Psoas muscle (tissue), 8 donors: ENCODE measurements around the gene EFCAB5. TPM values are rescaled to one million over a fixed set of nuclear protein-coding genes. Genes with fewer than 3 reads are reported as not detected.
"Not testable (repeated sequence)": the region's sequence is repeated elsewhere in the genome, so short reads cannot be mapped to it uniquely, and the experiment has no call there.

Experiments
- ATAC-seq, 4 donors: fragments of 200-7000 bp; cut with Tn5 transposase; one replicate each; pipeline ENCODE4 v1.9.1; 2020; ENCODE audit warnings: moderate library complexity in 3 of 4, mild to moderate bottlenecking in 2 of 4
- DNase-seq, 2 donors: peaks; one replicate each; pipeline ENCODE4 v3.0.0-alpha.2; 2020
- H3K27ac ChIP-seq: fragments of 200-600 bp; one replicate; pipeline ENCODE4 v1.8.0; 2022
- H3K27me3 ChIP-seq, 3 donors: fragments of 200-600 bp in 1 of 3; one replicate each; pipeline versions ENCODE4 v1.6.1 to v1.8.0; 2013 to 2022; ENCODE audit warnings: low read length in 2 of 3, mild to moderate bottlenecking in 2 of 3, moderate library complexity in 1 of 3; ENCODE audit not compliant: insufficient read depth in 3 of 3
- H3K36me3 ChIP-seq, 2 donors: fragments of 200-600 bp in 1 of 2; one replicate each; pipeline versions ENCODE4 v1.6.1 to v1.8.0; 2013 to 2022; ENCODE audit warnings: low read depth in 1 of 2, mild to moderate bottlenecking in 1 of 2, moderate library complexity in 1 of 2; ENCODE audit not compliant: insufficient read depth in 1 of 2
- H3K4me1 ChIP-seq: fragments of 200-600 bp; one replicate; pipeline ENCODE4 v1.8.0; 2022
- H3K4me3 ChIP-seq: fragments of 200-600 bp; one replicate; pipeline ENCODE4 v1.8.0; 2022; ENCODE audit warnings: mild to moderate bottlenecking
- H3K9me3 ChIP-seq: fragments of 200-600 bp; one replicate; pipeline ENCODE4 v1.8.0; 2022
- WGBS, 3 donors: extraction: QIAGEN DNeasy Blood & Tissue Kit; methylation state at CpG; one replicate each; pipeline versions ENCODE4 v1.1.6 to v1.1.7; 2013; 5-methylcytosine and 5-hydroxymethylcytosine counted together
- intact Hi-C, 2 donors: fragments of 100-400 bp; cut with DNase I; formaldehyde crosslinking; loops; one replicate each; pipeline versions ENCODE4 v1.11.0 to v1.14.2; 2022
- long read RNA-seq, 2 donors: library from polyadenylated mRNA; unstranded; transcript quantifications; one replicate each; pipeline ENCODE4 v2.0.0, GENCODE V29; 2021
- polyA plus RNA-seq, 3 donors: library from polyadenylated mRNA; stranded (reverse); fragments of 200-250 nt; gene quantifications; one replicate each; pipeline ENCODE4 v1.2.3, GENCODE V29; 2013
- total RNA-seq, 4 donors: library from RNA; stranded (reverse); fragmentation: NEBNext Ultra II Directional in 2 of 4; extraction: Animal tissue kit (Norgen Biotek cat#: 25700) in 2 of 4; gene quantifications; one replicate each; pipeline versions ENCODE4 v1.2.1 to v1.2.4, GENCODE V29; 2021 to 2023
- TF ChIP-seq, protein P1 (sequence below): fragments of 200-600 bp; IDR thresholded peaks from one replicate; pipeline ENCODE4 v1.8.0; 2022; ENCODE audit warnings: antibody characterized with exemption
- donor health status: healthy with polysubstance abuse.
- donor health status: DM: no; HTN: no; CAD: no; lungs with moderate emphysema.
- donor health status: Bipolar disorder and iron deficiency.
- donor health status: healthy.
- donor health status: DM: yes; HTN: yes; CAD: no.
- donor health status: DM: no; HTN: no; CAD: no.
- donor health status: DM: no; HTN: no; CAD: no.
- donor health status: DM: yes; HTN: yes; CAD: no.

EFCAB5 gene
- total RNA-seq, result under 1 TPM in 1 of 4 donors, not detected in 3; 0.67 TPM
- under 1 TPM in 2 of 3 donors, not detected in 1; 0.10 to 0.17 TPM for polyA plus RNA-seq
- long read RNA-seq, donor 1, result 0 reads
- long read RNA-seq, donor 2, result 0 reads

DNA sequence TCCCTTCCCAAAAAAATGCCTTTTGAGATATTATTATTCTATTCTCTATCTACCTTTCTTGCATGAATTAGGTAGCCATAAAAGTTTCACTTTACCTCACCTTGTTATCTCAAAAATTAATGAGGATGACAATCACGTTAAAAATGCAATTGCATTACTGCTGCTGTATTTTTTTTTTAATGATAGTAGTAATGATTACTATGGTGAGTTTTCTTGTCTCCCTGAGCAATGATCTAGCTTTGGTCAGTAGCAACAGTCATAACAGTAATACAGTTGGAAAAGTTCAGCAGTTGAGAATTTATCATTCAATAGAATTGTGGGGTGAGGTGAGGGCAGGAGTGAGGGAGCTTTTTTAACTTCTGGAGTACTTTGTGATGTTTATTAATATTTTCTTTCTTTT is at the start of gene EFCAB5:
Gene EFCAB5 (plus strand): TSS at position 301 of the 400 bp plus-strand sequence. CDS start 163 bp downstream, outside the sequence.
- Histone ChIP-seq H3K9me3 (no peaks in the 10 kb centered on the region), H3K27me3 (no peaks in the 10 kb centered on the region), H3K27ac (no peak within 1 kb of the TSS), H3K4me1 (no peaks in the 10 kb centered on the region), H3K36me3 (no peaks in the 10 kb centered on the region), H3K4me3 (no peak within 1 kb of the TSS)
- TF ChIP-seq, protein P1, sequence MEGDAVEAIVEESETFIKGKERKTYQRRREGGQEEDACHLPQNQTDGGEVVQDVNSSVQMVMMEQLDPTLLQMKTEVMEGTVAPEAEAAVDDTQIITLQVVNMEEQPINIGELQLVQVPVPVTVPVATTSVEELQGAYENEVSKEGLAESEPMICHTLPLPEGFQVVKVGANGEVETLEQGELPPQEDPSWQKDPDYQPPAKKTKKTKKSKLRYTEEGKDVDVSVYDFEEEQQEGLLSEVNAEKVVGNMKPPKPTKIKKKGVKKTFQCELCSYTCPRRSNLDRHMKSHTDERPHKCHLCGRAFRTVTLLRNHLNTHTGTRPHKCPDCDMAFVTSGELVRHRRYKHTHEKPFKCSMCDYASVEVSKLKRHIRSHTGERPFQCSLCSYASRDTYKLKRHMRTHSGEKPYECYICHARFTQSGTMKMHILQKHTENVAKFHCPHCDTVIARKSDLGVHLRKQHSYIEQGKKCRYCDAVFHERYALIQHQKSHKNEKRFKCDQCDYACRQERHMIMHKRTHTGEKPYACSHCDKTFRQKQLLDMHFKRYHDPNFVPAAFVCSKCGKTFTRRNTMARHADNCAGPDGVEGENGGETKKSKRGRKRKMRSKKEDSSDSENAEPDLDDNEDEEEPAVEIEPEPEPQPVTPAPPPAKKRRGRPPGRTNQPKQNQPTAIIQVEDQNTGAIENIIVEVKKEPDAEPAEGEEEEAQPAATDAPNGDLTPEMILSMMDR, result no peak
- WGBS, 3 donors, result 67 to 88% (median 85%) methylated on average over 1 of the region's 1 CpG
- no peak for DNase-seq
- no peak for ATAC-seq
- intact Hi-C loops, result no loop called here

DNA sequence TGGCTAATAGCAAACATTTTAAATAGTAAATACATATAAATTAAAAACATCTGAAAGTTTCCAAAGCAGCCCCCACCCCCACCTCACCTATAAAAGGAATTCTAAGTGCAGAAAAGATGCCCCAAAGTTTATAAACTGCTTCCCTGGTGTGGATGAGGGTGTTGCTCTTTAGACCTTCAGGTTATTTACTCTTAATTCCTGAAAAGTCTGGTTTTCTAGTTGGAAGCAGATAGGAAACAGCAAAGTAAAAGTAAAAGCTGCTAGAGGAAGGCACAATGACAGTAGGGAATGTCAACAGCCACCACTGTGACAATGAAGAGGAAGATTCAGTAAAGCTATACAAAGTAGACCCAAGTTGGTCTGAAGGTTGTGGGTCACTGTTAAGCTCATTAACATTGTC is 49.2 kb upstream of the EFCAB5 start:
- TF ChIP-seq, protein P1, result no peak
- ATAC-seq, result no peak
- H3K27ac ChIP-seq, result no peak overlapping the region

DNA sequence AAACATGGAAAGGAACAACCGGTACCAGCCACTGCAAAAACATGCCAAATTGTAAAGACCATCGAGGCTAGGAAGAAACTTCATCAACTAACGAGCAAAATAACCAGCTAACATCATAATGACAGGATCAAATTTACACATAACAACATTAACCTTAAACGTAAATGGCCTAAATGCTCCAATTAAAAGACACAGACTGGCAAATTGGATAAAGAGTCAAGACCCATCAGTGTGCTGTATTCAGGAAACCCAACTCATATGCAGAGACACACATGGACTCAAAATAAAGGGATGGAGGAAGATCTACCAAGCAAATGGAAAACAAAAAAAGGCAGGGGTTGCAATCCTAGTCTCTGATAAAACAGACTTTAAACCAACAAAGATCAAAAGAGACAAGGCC is 44.3 kb upstream of the EFCAB5 start:
- H3K4me3 ChIP-seq, H3K27ac ChIP-seq, H3K4me1 ChIP-seq, H3K9me3 ChIP-seq, intact Hi-C loops, H3K36me3 ChIP-seq, H3K27me3 ChIP-seq, ATAC-seq, DNase-seq: not testable (repeated sequence)
- 67 to 95% (median 90%) methylated on average over 4 of the region's 4 CpGs for WGBS, 3 donors

More for the DNA sequence above, 49.2 kb upstream of the EFCAB5 start:
- intact Hi-C loops, result no loop called here
- Histone ChIP-seq H3K36me3 (no peaks in the 10 kb centered on the region), H3K4me3 (no peak overlapping the region), H3K27me3 (no peaks in the 10 kb centered on the region), H3K4me1 (no peaks in the 10 kb centered on the region), H3K9me3 (no peaks in the 10 kb centered on the region)
- no peak for DNase-seq

DNA sequence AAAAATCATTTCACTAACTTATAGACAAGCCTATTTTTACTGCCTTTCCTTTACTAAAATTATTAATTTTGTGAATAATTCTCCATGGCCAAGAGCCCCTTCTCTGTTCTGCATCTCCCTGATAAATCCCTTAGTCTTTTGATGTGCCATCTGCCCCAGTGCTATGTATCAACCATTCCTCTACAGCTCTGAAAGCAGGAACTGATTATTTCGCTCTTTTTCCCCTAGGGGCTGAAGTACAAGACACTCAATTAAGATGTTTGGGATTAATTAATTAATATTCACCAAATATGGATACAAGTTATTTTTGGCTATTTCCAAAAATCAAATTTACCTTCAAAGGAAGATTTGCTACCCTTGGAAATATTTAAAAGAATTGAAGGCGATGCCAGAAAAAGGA is 38.0 kb upstream of the EFCAB5 start:
- ATAC-seq (no peak), DNase-seq (no peak)
- Histone ChIP-seq H3K4me3 (no peak overlapping the region), H3K27ac (no peak overlapping the region), H3K9me3 (no peaks in the 10 kb centered on the region), H3K4me1 (peaks cover 19% of the 10 kb centered on the region), H3K36me3 (no peaks in the 10 kb centered on the region), H3K27me3 (no peaks in the 10 kb centered on the region)
- TF ChIP-seq, protein P1, result no peak
- intact Hi-C loops, result no loop called here
- WGBS, 3 donors, result 88 to 93% (median 90%) methylated on average over 2 of the region's 2 CpGs

DNA sequence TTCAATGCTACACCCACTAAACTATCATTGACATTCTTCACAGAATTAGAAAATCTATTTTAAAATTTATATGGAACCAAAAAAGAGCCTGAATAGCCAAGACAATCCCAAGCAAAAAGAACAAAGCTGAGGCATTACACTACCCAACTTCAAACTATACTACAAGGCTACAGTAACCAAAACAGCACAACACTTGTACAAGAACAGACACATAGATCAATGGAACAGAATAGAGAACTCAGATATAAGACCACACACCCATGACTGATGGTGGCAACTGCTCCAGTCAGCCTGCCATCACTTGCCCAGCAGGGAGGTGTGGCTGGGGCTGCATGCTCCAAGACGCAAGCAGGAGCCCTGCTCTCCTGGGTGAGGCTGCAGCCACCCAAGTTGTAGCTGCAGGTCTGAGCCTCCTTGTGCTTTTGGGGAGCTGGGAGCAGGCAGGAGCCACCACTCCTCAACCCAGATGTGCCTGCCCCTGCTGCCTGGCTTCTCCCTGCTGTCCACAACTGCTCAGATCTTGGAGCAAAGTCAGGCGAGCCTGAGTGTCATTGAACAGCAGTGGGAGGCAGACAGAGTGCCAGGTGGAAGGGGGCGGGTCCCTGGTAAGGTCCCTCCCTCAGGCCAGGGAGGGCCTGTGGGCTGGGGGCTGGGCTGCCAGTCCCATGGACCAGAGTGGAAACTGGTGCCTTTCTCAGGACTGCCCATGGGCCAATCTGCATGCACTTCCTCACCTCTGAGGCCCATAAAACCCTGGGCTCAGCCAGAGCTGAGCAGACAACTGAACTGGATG is 36.2 kb upstream of the EFCAB5 start:
- H3K27me3 ChIP-seq, result no peaks in the 10 kb centered on the region
- ATAC-seq, result no peak
- H3K4me3 ChIP-seq, result no peak overlapping the region
- no peaks in the 10 kb centered on the region for H3K36me3 ChIP-seq
- WGBS, 3 donors, result 87 to 92% (median 91%) methylated on average over 3 of the region's 3 CpGs
- TF ChIP-seq, protein P1, result no peak
- H3K4me1 ChIP-seq, result peaks cover 24% of the 10 kb centered on the region
- H3K27ac ChIP-seq, result no peak overlapping the region
- intact Hi-C loops, result no loop called here
- DNase-seq, result no peak
- no peaks in the 10 kb centered on the region for H3K9me3 ChIP-seq
